ENCODE measurements around the gene PSD2. TPM values are rescaled to one million over a fixed set of nuclear protein-coding genes. Genes with fewer than 3 reads are reported as not detected.
A peak's percentile ranks its signal among the peaks of the same experiment; 100 is the strongest.

PSD2 gene
- total and polyA plus RNA-seq, 7 donors, result under 0.01 to 0.28 (median 0.10) TPM; not detected in 4

DNA sequence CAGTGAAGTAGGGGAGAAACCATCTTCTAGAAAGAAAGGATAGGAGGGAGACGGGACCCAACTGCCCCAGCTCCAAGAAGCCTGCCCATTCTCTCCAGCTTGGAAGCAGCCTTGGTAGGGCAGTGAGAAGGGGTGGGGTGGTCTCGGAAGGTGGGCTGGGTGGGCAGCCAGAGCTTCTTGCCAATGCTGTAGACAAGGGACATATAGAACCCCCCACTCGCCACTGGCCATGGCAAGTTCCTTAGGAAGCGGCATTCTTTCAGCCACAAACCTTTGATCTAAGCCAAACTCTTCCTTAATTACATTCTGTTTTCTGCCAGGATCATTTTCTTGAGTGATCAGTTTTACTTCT, 90.2 kb downstream of the PSD2 start:
- peaks cover 0 to 32% (median 15%) of the 10 kb centered on the region in 4 donors for H3K4me1 ChIP-seq
- no peak overlapping the region for H3K27ac ChIP-seq
- intact Hi-C loops (cut with DNase I), result no loop called here
- no peaks in the 10 kb centered on the region for H3K9me3 ChIP-seq
- 91 to 94% methylated on average over 4 of the region's 4 CpGs for WGBS, 2 donors
- no peak overlapping the region for H3K4me3 ChIP-seq
- TF ChIP-seq, protein P1, sequence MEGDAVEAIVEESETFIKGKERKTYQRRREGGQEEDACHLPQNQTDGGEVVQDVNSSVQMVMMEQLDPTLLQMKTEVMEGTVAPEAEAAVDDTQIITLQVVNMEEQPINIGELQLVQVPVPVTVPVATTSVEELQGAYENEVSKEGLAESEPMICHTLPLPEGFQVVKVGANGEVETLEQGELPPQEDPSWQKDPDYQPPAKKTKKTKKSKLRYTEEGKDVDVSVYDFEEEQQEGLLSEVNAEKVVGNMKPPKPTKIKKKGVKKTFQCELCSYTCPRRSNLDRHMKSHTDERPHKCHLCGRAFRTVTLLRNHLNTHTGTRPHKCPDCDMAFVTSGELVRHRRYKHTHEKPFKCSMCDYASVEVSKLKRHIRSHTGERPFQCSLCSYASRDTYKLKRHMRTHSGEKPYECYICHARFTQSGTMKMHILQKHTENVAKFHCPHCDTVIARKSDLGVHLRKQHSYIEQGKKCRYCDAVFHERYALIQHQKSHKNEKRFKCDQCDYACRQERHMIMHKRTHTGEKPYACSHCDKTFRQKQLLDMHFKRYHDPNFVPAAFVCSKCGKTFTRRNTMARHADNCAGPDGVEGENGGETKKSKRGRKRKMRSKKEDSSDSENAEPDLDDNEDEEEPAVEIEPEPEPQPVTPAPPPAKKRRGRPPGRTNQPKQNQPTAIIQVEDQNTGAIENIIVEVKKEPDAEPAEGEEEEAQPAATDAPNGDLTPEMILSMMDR (IDR thresholded peaks at IDR 0.05), result no peak
- TF ChIP-seq POLR2A (IDR thresholded peaks at IDR 0.05) (no peak), POLR2AphosphoS5 (IDR thresholded peaks at IDR 0.05) (no peak), EP300 (IDR thresholded peaks at IDR 0.05) (no peak)
- peaks cover 0 to 17% (median 0%) of the 10 kb centered on the region in 4 donors for H3K36me3 ChIP-seq
- DNase-seq, result no peak
- H3K27me3 ChIP-seq, result no peaks in the 10 kb centered on the region

DNA sequence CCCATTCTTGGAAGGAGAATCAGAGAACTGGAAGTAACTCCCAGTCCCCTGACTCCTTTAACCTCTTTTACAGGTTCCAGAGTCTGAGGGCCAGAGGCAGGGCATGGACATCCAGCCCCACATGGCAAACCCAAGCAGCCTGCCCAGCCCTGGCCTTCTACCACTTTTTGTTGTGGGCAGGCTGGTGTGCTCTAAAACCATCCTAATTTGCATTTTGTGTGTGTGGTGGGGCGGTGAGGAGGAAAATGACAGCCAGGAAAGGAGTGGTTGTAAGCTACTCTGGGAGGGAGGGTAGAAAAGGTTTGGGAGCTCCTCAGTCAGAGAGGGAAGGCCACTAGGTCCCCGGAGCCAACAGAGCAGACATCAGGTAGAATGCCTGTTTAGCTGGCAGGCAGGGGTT, 90.6 kb downstream of the PSD2 start:
- intact Hi-C loops (cut with DNase I), result no loop called here
- H3K4me1 ChIP-seq, result peaks cover 0 to 28% (median 11%) of the 10 kb centered on the region in 4 donors
- TF ChIP-seq POLR2AphosphoS5 (IDR thresholded peaks at IDR 0.05) (no peak), POLR2A (IDR thresholded peaks at IDR 0.05) (no peak), EP300 (IDR thresholded peaks at IDR 0.05) (no peak)
- TF ChIP-seq, protein P1 (IDR thresholded peaks at IDR 0.05), result no peak
- H3K4me3 ChIP-seq, result no peak overlapping the region
- peaks cover 0 to 17% (median 0%) of the 10 kb centered on the region in 4 donors for H3K36me3 ChIP-seq
- H3K9me3 ChIP-seq, result no peaks in the 10 kb centered on the region
- WGBS, 2 donors, result 61 to 72% methylated on average over 2 of the region's 2 CpGs
- no peak for DNase-seq
- H3K27ac ChIP-seq, result no peak overlapping the region
- H3K27me3 ChIP-seq, result no peaks in the 10 kb centered on the region

DNA sequence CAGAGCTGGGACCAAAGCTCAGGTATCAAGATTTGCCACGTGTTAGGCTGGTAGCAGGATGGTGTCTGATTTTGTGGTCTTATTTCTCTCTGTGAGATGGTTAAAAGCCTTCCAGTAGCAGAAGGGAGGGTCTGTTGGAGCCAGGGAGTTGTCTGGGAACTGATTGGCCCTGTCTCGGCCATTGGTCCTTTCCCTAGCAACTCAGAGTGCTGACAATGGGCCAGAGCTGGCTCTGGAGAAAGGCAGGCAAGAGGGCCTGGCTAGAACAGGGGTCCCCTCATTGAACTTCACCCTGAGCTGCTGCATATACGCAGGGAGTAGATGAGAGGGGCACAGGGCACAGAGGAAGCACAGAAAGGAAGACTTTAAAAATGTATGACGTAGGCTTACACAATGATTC, 92.8 kb downstream of the PSD2 start:
- H3K27me3 ChIP-seq, result no peaks in the 10 kb centered on the region
- 56 to 67% methylated on average over 4 of the region's 4 CpGs for WGBS, 2 donors

DNA sequence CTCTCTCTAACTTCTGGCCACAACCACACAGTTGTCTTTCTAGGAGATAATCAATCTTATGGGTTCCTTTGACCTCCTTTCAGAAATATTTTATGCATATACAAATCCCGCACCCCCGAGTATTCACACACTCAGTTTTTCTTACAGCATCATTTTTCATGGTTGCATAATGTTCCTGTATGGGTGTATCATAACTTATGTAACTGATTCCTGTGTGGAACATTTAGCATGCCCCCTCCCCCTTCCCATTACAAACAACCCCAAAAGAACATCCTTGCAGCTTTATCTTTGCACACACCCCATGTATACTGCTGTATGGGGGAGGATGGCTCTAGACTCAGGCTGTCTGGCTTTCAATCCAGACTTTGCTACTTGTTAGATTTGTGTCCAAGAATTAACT, 93.8 kb downstream of the PSD2 start:
- 88 to 91% methylated on average over 2 of the region's 2 CpGs for WGBS, 2 donors
- no peak for DNase-seq

More for the DNA sequence above, 92.8 kb downstream of the PSD2 start:
- peaks cover 0 to 17% (median 0%) of the 10 kb centered on the region in 4 donors for H3K36me3 ChIP-seq
- DNase-seq, result no peak
- H3K4me3 ChIP-seq, result no peak overlapping the region
- no peak for TF ChIP-seq POLR2AphosphoS5 (IDR thresholded peaks at IDR 0.05)
- TF ChIP-seq POLR2A (IDR thresholded peaks at IDR 0.05), result no peak
- TF ChIP-seq, protein P1 (IDR thresholded peaks at IDR 0.05), result no peak
- TF ChIP-seq EP300 (IDR thresholded peaks at IDR 0.05), result no peak
- H3K4me1 ChIP-seq, result peaks cover 0 to 17% (median 6%) of the 10 kb centered on the region in 4 donors
- H3K27ac ChIP-seq, result no peak overlapping the region
- no peaks in the 10 kb centered on the region for H3K9me3 ChIP-seq
- intact Hi-C loops (cut with DNase I), result no loop called here

DNA sequence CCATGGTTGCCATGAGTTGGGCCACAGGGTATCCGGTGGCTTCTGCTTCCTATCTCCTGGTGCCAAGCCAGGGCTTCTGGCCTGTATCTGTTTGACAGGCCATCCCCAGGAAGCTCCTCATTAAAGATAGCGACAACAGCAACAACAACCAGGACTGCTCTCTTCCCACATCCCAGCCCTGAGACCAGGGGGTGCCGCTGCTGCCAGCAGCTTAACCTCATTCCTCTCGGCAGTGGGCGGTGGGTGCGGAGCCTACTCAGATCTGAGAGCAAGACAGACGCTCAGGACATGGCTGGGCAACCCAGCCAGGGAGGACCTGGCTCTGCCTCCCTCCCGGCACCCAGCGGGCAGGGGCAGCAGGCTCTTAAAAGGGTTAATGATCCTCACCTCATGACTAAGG, 98.3 kb downstream of the PSD2 start:
- no peaks in the 10 kb centered on the region for H3K27me3 ChIP-seq
- intact Hi-C loops (cut with DNase I), result no loop called here
- H3K4me3 ChIP-seq, result no peak overlapping the region
- no peaks in the 10 kb centered on the region for H3K9me3 ChIP-seq
- DNase-seq, result no peak
- peaks cover 0 to 39% (median 29%) of the 10 kb centered on the region in 4 donors for H3K4me1 ChIP-seq
- no peak for TF ChIP-seq POLR2A (IDR thresholded peaks at IDR 0.05)
- TF ChIP-seq POLR2AphosphoS5 (IDR thresholded peaks at IDR 0.05), result peak in 2 of 4 donors; percentile 73 to 76
- WGBS, 2 donors, result 76 to 87% methylated on average over 9 of the region's 9 CpGs
- H3K27ac ChIP-seq, result peak overlapping the region in 1 of 4 donors; percentile 32
- no peaks in the 10 kb centered on the region for H3K36me3 ChIP-seq

More for the DNA sequence above, 93.8 kb downstream of the PSD2 start:
- no peak for TF ChIP-seq POLR2AphosphoS5 (IDR thresholded peaks at IDR 0.05)
- peaks cover 0 to 17% (median 0%) of the 10 kb centered on the region in 4 donors for H3K36me3 ChIP-seq
- no peaks in the 10 kb centered on the region for H3K9me3 ChIP-seq
- no peak overlapping the region for H3K4me3 ChIP-seq
- no peak overlapping the region for H3K27ac ChIP-seq
- H3K4me1 ChIP-seq, result peaks cover 0 to 17% (median 9%) of the 10 kb centered on the region in 4 donors
- intact Hi-C loops (cut with DNase I), result no loop called here
- no peaks in the 10 kb centered on the region for H3K27me3 ChIP-seq

Small RNA genes lying within 50 kb of the gene (small RNA-seq; reads per million reads assigned to genes)
- gene AC008667.4, result 0 reads per million in 3 donors

Other genes starting within 250 kb of the PSD2 start
- gene UBE2D2, start 234.5 kb upstream of the PSD2 start, total RNA-seq, result 10 to 100 TPM; 61.5 to 93.0 (median 69.7) TPM
- 100 to 1,000 TPM; 113 to 177 (median 146) TPM for gene UBE2D2, start 234.5 kb upstream of the PSD2 start, polyA plus RNA-seq
- gene CXXC5, start 147.5 kb upstream of the PSD2 start, total RNA-seq, result 10 to 100 TPM; 16.7 to 25.3 (median 18.5) TPM
- gene CXXC5, start 147.5 kb upstream of the PSD2 start, polyA plus RNA-seq, result 10 to 100 TPM; 15.7 to 30.0 (median 28.1) TPM
- 10 to 100 TPM in 1 of 4 donors, 1 to 10 TPM in 3; 3.4 to 11.9 (median 5.6) TPM for gene NRG2, start 247.5 kb downstream of the PSD2 start, total RNA-seq
- gene NRG2, start 247.5 kb downstream of the PSD2 start, polyA plus RNA-seq, result under 1 TPM in 1 of 3 donors, not detected in 2; 0.80 TPM

Measured in sigmoid colon (tissue), 7 donors.